H9 (cell line): Measurements from ENCODE around the gene PTPRN2. TPM values are rescaled to one million over a fixed set of nuclear protein-coding genes. Genes with fewer than 3 reads are reported as not detected.

Experiments used
- DNase-seq: peaks from one replicate; pipeline ENCODE4 v3.0.0-alpha.2; 2017
- H2AFZ ChIP-seq: one replicate; pipeline ENCODE4 v1.6.1; 2013; ENCODE audit warnings: mild to moderate bottlenecking, low read length, control low read depth, moderate library complexity
- H2AK5ac ChIP-seq: 2 replicates; pipeline ENCODE4 v1.6.1; 2013; ENCODE audit warnings: low read length, control low read depth, mixed read lengths; ENCODE audit not compliant: insufficient read length
- H2BK120ac ChIP-seq: one replicate; pipeline ENCODE4 v1.6.1; 2013; ENCODE audit warnings: low read depth, mild to moderate bottlenecking, low read length, control low read depth, inconsistent platforms; ENCODE audit not compliant: poor library complexity, severe bottlenecking
- H2BK12ac ChIP-seq: 2 replicates; pipeline ENCODE4 v1.6.1; 2013; ENCODE audit warnings: low read length, control low read depth, mixed read lengths, low read depth; ENCODE audit not compliant: insufficient read length
- H2BK15ac ChIP-seq: 2 replicates; pipeline ENCODE4 v1.6.1; 2013; ENCODE audit warnings: low read depth, low read length, control low read depth
- H2BK20ac ChIP-seq: one replicate; pipeline ENCODE4 v1.6.1; 2013; ENCODE audit warnings: low read depth, mild to moderate bottlenecking, low read length, control low read depth, inconsistent platforms; ENCODE audit not compliant: poor library complexity, severe bottlenecking
- H2BK5ac ChIP-seq: 2 replicates; pipeline ENCODE4 v1.6.1; 2013; ENCODE audit warnings: low read length, control low read depth, mixed read lengths; ENCODE audit not compliant: insufficient read length
- H3K14ac ChIP-seq: 2 replicates; pipeline ENCODE4 v1.6.1; 2013; ENCODE audit warnings: low read length, control low read depth; ENCODE audit not compliant: insufficient read depth
- H3K18ac ChIP-seq: 2 replicates; pipeline ENCODE4 v1.6.1; 2013; ENCODE audit warnings: low read depth, mild to moderate bottlenecking, mixed read lengths, low read length, control low read depth; ENCODE audit not compliant: insufficient read length
- H3K23ac ChIP-seq: 2 replicates; pipeline ENCODE4 v1.6.1; 2013; ENCODE audit warnings: low read length, control low read depth, mixed read lengths, low read depth; ENCODE audit not compliant: insufficient read length
- H3K23me2 ChIP-seq: 2 replicates; pipeline ENCODE4 v1.6.1; 2013; ENCODE audit warnings: low read depth, mild to moderate bottlenecking, mixed read lengths, low read length, control low read depth; ENCODE audit not compliant: insufficient read length, poor library complexity, severe bottlenecking
- H3K27ac ChIP-seq: 2 replicates; pipeline ENCODE4 v1.5.1; 2013; ENCODE audit warnings: low read length, control low read depth, mixed read lengths, low read depth; ENCODE audit not compliant: insufficient read length
- H3K27me3 ChIP-seq: 2 replicates; pipeline ENCODE4 v1.6.1; 2013; ENCODE audit warnings: low read length, control low read depth, inconsistent platforms; ENCODE audit not compliant: insufficient read depth
- H3K4ac ChIP-seq: 2 replicates; pipeline ENCODE4 v1.6.1; 2013; ENCODE audit warnings: low read depth, mild to moderate bottlenecking, control low read depth, inconsistent platforms, low read length, moderate library complexity
- H3K4me1 ChIP-seq: 2 replicates; pipeline ENCODE4 v1.6.1; 2013; ENCODE audit warnings: low read length, control low read depth, inconsistent platforms; ENCODE audit not compliant: insufficient read depth
- H3K4me2 ChIP-seq: 2 replicates; pipeline ENCODE4 v1.6.1; 2013; ENCODE audit warnings: low read length, control low read depth, mixed read lengths; ENCODE audit not compliant: insufficient read length, insufficient read depth
- H3K56ac ChIP-seq: 2 replicates; pipeline ENCODE4 v1.6.1; 2013; ENCODE audit warnings: low read depth, mild to moderate bottlenecking, mixed read lengths, low read length, control low read depth; ENCODE audit not compliant: insufficient read length
- H3K79me1 ChIP-seq: 2 replicates; pipeline ENCODE4 v1.6.1; 2013; ENCODE audit warnings: low read depth, mild to moderate bottlenecking, moderate library complexity, low read length, control low read depth, inconsistent platforms; ENCODE audit not compliant: insufficient read depth, poor library complexity, severe bottlenecking
- H3K79me2 ChIP-seq: 2 replicates; pipeline ENCODE4 v1.6.1; 2013; ENCODE audit warnings: low read length, control low read depth, inconsistent platforms; ENCODE audit not compliant: insufficient read depth
- H3K9ac ChIP-seq: 2 replicates; pipeline ENCODE4 v1.6.1; 2013; ENCODE audit warnings: low read length, control low read depth, mixed read lengths; ENCODE audit not compliant: insufficient read length; ENCODE audit errors: extremely low read depth
- H3K9me3 ChIP-seq: one replicate; pipeline ENCODE4 v1.6.1; 2013; ENCODE audit warnings: low read depth, low read length, inconsistent platforms; ENCODE audit not compliant: control insufficient read depth
- H3T11ph ChIP-seq: one replicate; pipeline ENCODE4 v1.6.1; 2013; ENCODE audit warnings: mild to moderate bottlenecking, low read length, control low read depth, inconsistent platforms
- H4K20me1 ChIP-seq: one replicate; pipeline ENCODE4 v1.6.1; 2013; ENCODE audit not compliant: control insufficient read depth, insufficient read length, insufficient read depth
- H4K5ac ChIP-seq: 2 replicates; pipeline ENCODE4 v1.6.1; 2013; ENCODE audit warnings: low read depth, mild to moderate bottlenecking, mixed read lengths, low read length, control low read depth; ENCODE audit not compliant: insufficient read length
- H4K8ac ChIP-seq: replicated peaks from 2 replicates; pipeline ENCODE4 v1.6.1; 2013; ENCODE audit warnings: low read length, control low read depth, mixed read lengths, low read depth; ENCODE audit not compliant: insufficient read length
- H4K91ac ChIP-seq: 2 replicates; pipeline ENCODE4 v1.6.1; 2013; ENCODE audit warnings: low read depth, mild to moderate bottlenecking, moderate library complexity, mixed read lengths, low read length, control low read depth; ENCODE audit not compliant: insufficient read length
- H3K27ac Mint-ChIP-seq, 3 experiments: 2 replicates in 2 of 3; 3 replicates in 1 of 3; pipeline ENCODE4 v1.8.0; 2020 to 2021; ENCODE audit warnings: mixed read lengths in 3 of 3, mild to moderate bottlenecking in 1 of 3, moderate library complexity in 1 of 3
- H3K27me3 Mint-ChIP-seq: 2 replicates; pipeline ENCODE4 v1.8.0; 2021; ENCODE audit warnings: low read depth, mild to moderate bottlenecking, moderate library complexity, mixed read lengths
- H3K36me3 Mint-ChIP-seq, 3 experiments: 2 replicates in 2 of 3; 3 replicates in 1 of 3; pipeline ENCODE4 v1.8.0; 2020 to 2021; ENCODE audit warnings: low read depth in 3 of 3, mixed read lengths in 3 of 3; ENCODE audit not compliant: insufficient read depth in 1 of 3
- H3K4me1 Mint-ChIP-seq, 2 experiments: 2 replicates each; pipeline ENCODE4 v1.8.0; 2020; ENCODE audit warnings: mixed read lengths in 2 of 2
- H3K4me3 Mint-ChIP-seq, 2 experiments: 2 replicates in 1 of 2; 3 replicates in 1 of 2; pipeline ENCODE4 v1.8.0; 2020 to 2021; ENCODE audit warnings: mild to moderate bottlenecking in 2 of 2, mixed read lengths in 2 of 2, moderate library complexity in 1 of 2
- H3K9me3 Mint-ChIP-seq, 2 experiments: 2 replicates in 1 of 2; 3 replicates in 1 of 2; pipeline ENCODE4 v1.8.0; 2020; ENCODE audit warnings: mild to moderate bottlenecking in 2 of 2, mixed read lengths in 2 of 2, moderate library complexity in 1 of 2
- CTCF ChIP-seq: fragments of 200-600 bp; sonication (generic); conservative IDR thresholded peaks from 3 replicates; pipeline ENCODE4 v1.8.0; 2021; ENCODE audit warnings: antibody characterized with exemption, mild to moderate bottlenecking
- WGBS: extraction: QIAGEN DNeasy Blood & Tissue Kit; methylation state at CpG from one replicate; pipeline ENCODE4 v1.1.7; 2013; ENCODE audit warnings: missing lambda C conversion rate, low lambda C conversion rate, mixed read lengths; ENCODE audit not compliant: insufficient read length; ENCODE audit errors: extremely low coverage; 5-methylcytosine and 5-hydroxymethylcytosine counted together
- total RNA-seq: library from RNA; stranded (reverse); gene quantifications from 2 replicates; pipeline ENCODE4 v1.2.1, GENCODE V29; 2021

The PTPRN2 gene
- total RNA-seq, 1 experiment from 2014 or later = 5.2 TPM

DNA sequence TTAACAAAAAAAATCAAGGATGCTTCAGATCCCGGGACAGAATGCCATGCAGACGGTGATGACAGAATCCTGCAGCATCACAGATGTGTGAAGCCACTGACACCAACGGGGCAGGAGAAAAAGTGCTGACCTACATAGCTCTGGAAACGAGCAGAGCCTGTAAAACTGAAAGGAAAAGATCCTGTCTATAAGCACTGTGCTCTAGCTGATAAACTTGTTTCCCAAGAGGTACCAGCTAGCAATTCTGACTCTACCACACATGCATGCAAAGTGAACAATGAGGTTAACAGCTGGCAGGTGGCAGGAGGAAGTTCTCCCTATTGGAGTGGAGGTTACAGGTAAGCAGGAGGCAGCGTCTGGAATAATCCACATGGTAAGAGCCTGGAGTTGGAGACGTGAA is 75.6 kb downstream of the PTPRN2 start:
- no peak overlapping the region for H4K91ac ChIP-seq
- no peak for TF ChIP-seq CTCF
- no peak overlapping the region for H2BK15ac ChIP-seq
- no peak overlapping the region for H2AK5ac ChIP-seq
- H2BK20ac ChIP-seq = no peak overlapping the region
- H3K9me3 ChIP-seq = no peaks in the 10 kb centered on the region
- H3K27ac ChIP-seq = no peak overlapping the region
- H3K79me2 ChIP-seq = no peaks in the 10 kb centered on the region
- no peak overlapping the region for H3K27ac Mint-ChIP-seq
- H3K14ac ChIP-seq = no peak overlapping the region
- H3K4me1 Mint-ChIP-seq = peaks cover 8 to 12% of the 10 kb centered on the region in 2 experiments; a peak in 3 of 4 replicates
- H3K9me3 Mint-ChIP-seq = peaks cover 13 to 22% of the 10 kb centered on the region in 2 experiments
- no peak overlapping the region for H3K4ac ChIP-seq
- no peaks in the 10 kb centered on the region for H3K79me1 ChIP-seq
- no peak overlapping the region for H4K5ac ChIP-seq
- no peak overlapping the region for H3K23ac ChIP-seq
- no peak overlapping the region for H3K18ac ChIP-seq
- no peak overlapping the region for H4K8ac ChIP-seq
- no peaks in the 10 kb centered on the region for H3K27me3 ChIP-seq
- H3K27me3 Mint-ChIP-seq = peaks cover 24% of the 10 kb centered on the region
- H3K4me3 Mint-ChIP-seq = no peak overlapping the region
- no CpG with 5 or more reads among the region's 6 CpGs for WGBS
- no peak overlapping the region for H3T11ph ChIP-seq
- H2BK120ac ChIP-seq = no peak overlapping the region
- DNase-seq = no peak
- H2BK12ac ChIP-seq = no peak overlapping the region
- H3K23me2 ChIP-seq = no peaks in the 10 kb centered on the region
- H3K4me2 ChIP-seq = no peak overlapping the region
- H3K9ac ChIP-seq = no peak overlapping the region
- peaks cover 6 to 31% (median 13%) of the 10 kb centered on the region in 3 experiments for H3K36me3 Mint-ChIP-seq
- no peaks in the 10 kb centered on the region for H3K4me1 ChIP-seq
- no peak overlapping the region for H3K56ac ChIP-seq
- H4K20me1 ChIP-seq = no peaks in the 10 kb centered on the region
- H2AFZ ChIP-seq = no peak overlapping the region
- H2BK5ac ChIP-seq = no peak overlapping the region
